ENCODE measurements around the gene SLC44A2.
"Not testable (repeated sequence)": the region's sequence is repeated elsewhere in the genome, so short reads cannot be mapped to it uniquely, and the experiment has no call there.

Gene SLC44A2

DNA sequence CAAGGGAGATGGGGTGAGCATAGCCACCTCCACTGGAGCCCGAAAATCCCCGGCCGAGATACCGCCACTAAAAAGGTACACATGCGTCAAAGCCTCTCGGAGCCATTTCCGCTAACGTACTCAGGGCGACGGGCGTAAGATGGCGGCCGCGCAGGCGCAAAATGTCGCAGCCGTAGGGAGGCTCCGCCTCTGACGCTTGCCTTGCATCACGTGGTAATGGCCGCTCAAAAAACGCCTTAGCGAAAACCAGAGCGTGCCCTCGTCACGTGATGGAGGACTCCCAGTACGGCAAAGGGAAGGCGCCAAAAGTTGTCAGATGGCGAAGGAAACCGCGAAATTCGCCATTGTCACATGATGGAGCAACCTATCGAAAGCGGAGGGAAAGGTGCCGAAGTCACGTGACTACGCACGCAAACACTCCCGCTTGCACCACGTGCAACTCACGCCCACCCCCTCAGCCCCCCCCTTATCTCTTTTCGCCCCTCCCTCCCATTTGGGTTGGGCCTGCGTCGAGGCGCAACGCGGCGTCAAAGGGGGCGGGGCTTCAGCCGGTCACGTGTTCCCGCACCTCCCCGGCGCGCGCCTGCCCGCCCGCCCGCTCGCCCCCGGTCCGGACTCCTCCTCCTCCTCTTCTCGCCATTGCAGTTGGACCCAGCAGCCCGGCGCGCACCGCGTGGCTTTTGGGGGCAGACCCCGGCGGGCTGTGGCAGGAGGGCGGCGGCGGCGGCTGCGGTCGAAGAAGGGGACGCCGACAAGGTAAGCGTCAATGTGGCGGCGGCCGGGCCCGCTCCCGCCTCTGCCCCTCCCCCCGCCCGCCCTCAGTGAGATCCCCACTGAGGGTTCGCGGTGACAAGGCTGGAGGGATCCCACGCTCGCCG lies 28.6 kb downstream of the SLC44A2 start, which contains the start of gene ILF3:
Gene ILF3 (plus strand): TSS at position 615 of the 878 bp plus-strand sequence. CDS start 16,260 bp downstream, outside the sequence.
- peak; percentile 100 for DNase-seq

DNA sequence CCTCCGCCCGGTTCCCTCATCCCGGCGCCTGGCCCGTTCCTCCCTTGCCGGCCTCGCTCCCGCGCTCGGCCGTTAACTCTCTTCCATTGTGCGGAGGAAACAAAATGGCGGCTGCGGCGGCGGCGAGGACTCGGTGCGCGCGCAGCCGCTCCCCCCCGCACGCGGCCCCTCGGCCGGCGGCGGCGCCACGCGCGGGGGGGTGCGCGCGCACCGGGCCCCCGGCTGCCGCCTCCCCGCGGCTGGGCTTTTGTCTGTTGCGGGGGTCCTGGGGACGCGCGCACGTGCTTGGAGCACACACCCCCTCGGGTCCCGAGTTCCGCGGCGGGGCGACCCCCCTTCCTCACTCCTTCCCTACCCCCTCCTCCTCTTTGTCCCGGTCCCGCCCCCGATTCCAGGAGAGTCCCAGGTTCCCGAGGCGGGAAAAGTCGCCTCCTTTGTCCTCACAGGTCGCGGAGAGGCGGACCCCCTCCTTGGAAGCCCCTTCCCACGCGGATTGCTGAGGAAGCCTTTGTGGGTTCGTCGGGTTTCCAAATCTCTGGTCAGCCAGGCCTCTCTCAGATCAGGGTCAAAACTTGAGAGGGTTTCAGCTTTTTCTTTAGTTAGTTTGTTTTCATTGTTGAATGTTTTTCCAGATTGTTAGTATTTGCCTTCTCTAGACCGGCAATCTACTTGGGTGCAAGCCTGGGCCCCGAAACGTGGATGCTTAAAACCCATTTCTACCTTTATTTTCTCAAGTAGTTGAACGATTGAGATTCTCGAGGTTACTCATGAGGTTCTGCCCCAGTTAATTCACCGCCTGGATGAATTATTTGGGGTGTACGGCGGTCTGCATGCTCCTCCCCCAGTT lies 29.5 kb downstream of the SLC44A2 start:
- peak; percentile 73 for DNase-seq

DNA sequence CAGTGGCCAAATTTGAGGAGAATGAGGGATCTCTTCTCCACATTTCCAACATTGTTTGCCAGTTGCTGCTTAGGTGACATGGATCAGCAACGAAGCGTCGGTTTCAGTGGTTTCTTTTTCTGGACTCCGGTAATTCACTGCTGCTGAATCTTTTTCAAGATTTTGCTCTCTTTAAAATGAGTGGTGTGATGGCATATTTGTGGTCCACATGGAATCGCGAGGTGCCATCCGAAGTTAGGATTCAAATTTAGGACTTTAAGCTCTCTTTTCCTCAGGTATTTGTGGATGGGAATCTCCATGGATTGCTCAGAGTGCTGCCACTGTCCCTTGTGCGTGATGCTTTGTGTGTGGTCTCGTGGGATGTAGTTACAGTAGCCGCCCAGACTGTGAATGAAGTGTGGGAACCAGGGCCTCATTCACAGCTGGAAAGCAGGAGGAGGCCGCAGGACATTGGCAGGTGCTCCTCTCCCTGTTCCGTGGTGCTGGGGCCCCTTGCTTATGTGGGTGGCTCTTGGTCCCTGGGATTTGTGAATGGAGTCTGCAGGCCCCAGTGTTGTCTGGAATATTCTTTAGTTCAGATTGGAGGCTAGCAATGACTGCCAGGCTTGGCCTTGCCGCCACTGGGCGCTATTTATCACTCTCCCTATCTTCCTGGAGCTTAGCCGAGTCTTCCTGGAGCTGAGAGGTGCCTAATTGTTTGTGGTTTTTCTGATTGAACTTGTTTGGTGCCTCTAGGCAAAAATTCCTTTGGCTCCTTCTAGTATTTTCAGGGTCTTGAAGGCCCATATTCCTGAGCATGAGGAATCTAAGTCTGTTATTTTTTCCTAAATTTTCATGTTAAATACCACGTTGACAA lies 30.3 kb downstream of the SLC44A2 start:
- DNase-seq, result no peak

DNA sequence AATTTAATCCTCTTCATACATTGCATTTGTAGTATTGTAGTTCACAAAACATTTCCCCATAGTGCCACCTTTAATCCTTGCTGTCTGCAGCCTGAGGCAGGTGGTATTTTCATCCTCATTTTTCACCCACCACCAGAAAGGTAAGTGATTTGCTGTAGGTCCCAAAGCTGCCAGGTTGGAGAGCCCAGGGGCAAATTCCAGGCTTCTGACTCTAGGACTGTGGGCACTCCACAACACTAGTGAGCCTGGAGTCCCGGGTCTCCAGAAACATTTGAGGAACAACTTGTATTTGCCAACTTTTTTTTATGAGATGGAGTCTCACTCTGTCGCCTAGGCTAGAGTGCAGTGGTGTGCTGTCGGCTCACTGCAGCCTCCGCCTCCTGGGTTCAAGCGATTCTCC lies 35.0 kb downstream of the SLC44A2 start:
- no peak for DNase-seq

DNA sequence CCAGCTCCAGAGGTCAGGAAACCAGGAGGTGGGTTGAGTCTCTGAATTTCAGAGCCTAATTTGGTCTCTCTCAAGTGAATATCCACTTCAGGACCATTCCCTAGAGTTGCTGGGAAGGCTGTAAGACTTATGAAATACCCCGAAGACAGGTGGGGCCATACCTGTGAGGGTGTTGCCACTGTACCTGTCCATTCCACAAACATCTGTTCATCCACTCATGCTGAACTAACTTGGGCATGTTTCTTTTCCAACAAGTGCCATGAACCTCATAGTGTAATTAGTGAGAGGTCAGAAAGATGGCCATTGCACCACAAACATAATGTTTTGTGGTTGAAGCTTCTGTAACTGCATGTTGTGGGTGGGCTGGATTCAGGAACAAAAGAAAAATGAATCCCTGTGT lies 36.6 kb downstream of the SLC44A2 start:
- no peak for DNase-seq

DNA sequence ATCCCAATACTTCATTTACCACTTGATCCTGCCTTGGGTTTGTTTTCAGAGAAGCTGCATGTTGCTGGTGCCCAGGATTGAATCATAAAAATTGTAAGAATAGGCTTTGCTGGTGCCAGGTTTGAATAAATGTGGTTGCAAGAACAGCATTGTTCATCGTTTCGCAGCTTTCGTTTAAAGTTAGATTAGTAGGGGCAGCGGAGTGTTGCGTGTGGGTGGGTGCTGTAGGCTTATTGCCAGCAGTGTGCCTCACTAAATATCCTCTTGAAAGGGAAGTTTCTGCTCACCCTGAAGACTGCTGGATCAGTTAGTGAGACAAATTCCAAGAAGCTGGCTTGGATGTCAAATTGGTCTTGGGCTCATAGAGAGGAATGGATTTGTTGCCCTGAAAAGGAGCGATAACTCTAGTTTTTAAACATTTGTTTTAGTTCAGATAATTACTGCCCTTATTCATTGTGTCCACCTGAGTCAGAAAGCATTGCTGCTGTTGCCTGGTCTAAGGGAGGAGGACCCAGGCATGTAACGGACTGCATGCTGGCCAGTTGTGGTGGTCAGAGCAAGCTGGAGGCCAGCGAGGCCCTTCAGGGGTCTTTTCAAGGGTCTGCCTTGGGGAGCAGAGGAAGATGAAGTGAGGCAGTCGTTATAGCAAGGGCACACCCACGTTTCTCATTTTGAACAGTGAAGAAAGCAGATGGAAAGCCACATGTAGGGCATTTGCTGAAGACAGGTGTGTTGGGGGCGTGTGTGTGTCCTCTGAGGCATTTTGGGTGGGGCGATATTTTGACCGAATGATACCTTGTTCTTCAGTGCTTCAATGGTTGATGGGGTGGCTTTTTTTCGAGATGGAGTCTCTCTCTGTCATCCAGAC lies 37.3 kb downstream of the SLC44A2 start:
- no peak for DNase-seq

DNA sequence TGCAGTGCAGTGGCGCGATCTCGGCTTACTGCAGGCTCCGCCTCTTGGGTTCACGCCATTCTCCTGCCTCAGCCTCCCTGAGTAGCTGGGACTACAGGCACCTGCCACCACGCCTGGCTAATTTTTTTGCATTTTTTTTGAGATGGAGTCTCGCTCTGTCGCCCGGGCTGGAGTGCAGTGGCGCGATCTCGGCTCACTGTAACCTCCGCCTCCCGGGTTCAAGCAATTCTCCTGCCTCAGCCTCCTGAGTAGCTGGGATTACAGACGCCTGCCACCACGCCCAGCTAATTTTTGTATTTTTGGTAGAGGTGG lies 37.9 kb downstream of the SLC44A2 start:
- DNase-seq, result not testable (repeated sequence)

DNA sequence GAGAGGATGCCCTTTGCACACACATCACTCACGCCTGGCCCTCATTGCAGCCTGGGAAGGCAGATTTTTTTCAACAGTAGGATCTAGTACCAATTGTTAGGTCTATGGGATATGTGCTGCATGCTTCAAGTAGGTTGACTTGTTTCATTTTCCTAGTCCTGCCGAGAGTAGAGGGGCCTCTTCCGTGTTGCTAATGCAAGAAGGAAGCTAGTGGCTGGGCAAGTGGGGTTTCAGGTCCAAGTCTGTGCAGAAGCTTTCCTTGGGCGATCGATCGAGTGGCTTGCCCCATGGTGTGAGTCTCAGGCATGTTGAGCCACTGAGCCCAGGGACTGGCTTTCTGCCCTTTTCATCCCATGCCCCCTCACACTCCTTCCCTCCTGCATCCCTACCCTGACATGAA lies 42.5 kb downstream of the SLC44A2 start:
- DNase-seq, result no peak

DNA sequence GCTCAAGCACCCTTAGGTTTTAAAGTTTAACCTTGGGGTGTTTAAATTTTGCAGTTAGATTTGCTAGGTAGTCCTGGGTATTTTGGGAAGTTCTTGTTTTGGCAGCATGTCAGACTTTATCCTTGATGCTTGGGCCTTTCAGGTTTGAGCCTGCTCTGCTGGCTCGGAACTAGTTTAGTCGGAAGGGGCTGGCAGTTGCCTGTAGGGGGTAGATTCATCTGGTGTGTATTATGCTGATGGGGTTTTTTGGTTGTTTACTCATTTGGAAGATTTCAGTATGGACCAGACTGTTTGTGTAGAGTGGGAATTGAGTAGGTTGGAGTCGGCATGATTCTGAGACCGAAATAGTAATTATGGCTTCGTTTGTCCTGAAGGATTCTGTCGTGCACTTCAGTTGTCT lies 43.9 kb downstream of the SLC44A2 start:
- no peak for DNase-seq

DNA sequence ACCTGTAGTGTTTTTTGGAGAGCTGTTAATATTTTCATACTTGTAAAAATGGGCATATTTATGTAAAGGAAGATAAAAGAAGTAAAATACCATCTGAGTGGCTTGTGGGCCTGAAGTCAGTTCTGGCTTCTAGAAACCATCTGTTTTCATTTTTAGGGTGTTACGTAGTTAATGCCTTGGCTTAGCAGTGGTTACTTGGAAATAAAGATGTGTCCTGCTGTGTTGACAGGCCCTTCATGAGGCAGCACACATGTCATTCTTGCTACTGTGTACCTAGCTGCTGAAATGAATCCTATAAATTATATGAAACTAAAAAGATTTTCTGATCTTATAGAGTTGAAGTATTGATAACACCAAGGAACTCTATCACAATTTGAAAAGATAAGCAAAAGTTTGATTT lies 44.8 kb downstream of the SLC44A2 start:
- DNase-seq, result no peak

DNA sequence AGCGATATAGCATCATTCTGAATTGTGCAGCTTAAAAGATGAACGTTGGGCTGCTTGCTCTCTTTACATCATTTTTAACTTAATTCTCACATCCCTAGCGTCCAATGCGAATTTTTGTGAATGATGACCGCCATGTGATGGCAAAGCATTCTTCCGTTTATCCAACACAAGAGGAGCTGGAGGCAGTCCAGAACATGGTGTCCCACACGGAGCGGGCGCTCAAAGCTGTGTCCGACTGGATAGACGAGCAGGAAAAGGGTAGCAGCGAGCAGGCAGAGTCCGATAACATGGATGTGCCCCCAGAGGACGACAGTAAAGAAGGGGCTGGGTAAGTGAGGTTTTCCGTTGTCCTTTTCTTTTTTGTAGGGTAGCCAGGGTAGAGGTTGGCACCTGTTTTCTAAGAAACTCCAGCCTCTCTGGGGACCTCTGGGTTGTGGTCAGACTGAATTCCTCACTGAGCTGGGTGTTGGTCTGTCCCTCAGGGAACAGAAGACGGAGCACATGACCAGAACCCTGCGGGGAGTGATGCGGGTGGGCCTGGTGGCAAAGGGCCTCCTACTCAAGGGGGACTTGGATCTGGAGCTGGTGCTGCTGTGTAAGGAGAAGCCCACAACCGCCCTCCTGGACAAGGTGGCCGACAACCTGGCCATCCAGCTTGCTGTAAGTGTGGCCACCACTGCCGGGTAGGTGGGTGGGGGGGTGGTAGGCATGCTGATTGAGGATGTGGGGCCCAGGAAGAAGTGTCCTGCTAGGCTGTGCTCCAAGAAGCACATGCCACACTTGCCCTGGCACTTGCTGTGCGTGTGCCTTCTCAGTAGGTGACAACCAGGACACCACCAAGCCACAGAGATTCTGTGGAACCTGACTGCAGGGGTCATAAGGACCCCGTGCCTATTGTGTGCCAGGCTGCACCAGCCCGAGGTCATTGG lies 45.8 kb downstream of the SLC44A2 start:
- DNase-seq, result no peak

DNA sequence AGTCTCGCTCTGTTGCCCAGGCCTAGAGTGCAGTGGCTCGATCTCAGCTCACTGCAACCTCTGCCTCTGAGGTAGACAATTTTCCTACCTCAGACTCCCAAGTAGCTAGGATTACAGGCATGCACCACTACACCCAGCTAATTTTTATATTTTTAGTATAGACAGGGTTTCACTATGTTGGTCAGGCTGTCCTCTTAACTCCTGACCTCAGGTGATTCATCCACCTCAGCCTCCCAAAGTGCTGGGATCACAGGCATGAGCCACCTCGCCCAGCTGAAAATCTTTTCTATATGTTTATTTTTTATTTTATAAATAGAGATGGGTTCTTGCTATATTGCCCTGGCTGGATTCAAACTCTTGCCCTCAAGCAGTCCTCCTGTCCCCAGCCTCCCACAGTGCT lies 46.6 kb downstream of the SLC44A2 start:
- DNase-seq, result not testable (repeated sequence)

DNA sequence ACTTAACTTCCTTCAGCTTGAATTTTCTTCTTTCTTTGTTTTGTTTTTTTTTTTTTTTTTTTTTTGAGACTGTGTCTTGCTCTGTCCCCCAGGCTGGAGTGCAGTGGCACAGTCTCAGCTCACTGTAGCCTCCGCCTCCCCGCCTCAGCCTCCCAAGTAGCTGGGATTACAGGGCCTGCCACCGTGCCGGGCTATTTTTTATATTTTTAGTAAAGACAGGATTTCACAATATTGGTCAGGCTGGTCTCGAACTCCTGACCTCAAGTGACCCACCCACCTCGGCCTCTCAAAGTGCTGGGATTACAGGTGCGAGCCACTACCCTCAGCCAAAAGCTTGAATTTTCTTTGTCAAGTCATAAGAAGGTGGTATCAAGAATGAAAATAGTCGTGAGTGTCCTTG lies 49.9 kb downstream of the SLC44A2 start:
- DNase-seq, result not testable (repeated sequence)

DNA sequence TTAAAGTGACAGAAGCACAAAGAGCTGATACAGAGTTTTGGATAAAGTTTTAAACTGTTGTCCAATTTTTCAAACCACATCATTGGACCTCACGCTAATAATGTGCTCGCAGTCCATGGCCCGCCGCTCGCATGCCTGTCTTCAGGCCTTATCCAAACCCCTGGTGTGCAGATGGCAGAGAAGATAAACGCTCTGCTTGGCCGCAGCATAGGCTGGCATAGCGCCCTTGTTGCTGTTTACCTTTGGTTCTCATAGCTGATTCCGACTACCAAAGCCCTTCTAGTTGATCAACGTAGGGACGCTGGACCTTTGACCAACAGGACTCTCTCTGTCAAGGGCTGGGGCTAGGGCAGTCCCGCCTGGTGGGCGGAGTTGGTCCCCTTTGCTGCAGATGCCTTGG lies 52.4 kb downstream of the SLC44A2 start:
- no peak for DNase-seq

DNA sequence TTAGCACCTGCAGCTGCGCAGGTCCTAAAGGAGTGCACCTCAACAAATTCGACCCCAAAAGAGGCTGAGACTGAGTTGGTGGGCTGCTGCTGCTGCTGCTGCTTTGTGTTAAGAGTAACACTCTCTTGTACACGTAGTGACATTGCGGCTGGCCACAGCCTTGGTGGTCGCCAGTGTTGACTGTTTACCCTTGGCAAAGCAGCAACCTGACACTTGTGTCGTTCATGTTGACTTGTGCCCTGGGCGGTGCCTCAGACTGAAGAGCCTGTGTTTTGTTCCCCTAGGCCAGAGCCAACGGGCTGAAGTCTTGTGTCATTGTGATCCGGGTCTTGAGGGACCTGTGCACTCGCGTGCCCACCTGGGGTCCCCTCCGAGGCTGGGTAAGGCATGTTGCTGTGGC lies 53.5 kb downstream of the SLC44A2 start:
- no peak for DNase-seq

DNA sequence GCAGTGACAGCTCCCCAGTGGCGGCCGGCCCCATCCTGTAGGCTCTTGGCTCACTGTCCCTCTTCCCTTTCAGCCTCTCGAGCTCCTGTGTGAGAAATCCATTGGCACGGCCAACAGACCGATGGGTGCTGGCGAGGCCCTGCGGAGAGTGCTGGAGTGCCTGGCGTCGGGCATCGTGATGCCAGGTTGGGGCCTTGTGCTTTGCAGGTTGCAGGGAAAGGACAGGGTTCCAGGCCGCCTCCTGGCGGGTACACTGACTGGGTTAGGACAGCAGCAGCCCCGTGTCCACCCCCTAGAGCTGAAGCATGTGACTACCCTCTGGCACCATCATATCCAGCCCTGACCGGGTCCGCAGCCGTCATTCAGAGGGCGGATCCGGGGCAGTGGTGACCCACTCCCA lies 54.4 kb downstream of the SLC44A2 start:
- no peak for DNase-seq

DNA sequence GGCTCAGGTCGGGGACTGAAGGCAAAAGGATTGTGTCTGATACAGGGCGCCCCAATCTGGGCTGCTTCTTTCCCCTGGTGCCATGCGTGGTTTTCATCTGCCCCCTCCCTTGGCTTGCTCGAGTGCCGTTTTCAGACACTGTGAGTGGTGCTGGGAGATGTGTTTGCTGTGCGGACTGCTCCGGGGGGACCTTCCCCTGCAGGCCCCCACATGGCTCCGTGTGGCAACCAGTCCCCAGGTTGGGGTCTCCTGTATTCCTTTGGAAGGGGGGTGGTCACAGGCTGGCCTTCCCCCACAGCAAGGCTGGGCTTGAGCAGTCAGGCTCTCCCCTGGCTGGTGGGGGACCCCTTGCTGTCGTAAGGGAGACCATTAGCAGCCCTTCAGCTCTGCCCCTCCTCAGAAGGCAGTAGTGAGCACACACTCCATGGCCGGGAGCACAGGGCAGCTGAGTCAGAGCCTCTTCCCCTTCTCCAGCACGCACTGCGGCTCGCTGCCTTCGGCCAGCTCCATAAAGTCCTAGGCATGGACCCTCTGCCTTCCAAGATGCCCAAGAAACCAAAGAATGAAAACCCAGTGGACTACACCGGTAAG lies 55.3 kb downstream of the SLC44A2 start:
- no peak for DNase-seq

DNA sequence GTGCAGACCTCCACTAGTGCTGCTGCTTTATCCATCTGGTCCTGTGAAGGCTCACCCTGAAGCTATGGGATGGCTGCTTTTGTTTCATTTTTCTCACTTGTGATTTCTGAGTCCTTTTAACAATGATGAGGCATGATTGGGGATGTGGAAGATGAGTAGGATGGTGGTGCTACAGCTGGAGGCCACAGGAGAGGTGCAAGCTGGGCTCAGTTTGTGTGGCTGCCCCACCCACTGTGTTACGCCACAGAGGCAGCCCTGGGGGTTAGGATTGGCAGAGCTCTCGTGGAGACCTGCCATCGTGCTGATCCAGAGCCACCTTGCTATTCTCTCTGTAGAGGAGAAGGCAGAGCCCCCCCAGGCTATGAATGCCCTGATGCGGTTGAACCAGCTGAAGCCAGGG lies 56.3 kb downstream of the SLC44A2 start:
- DNase-seq, result no peak

DNA sequence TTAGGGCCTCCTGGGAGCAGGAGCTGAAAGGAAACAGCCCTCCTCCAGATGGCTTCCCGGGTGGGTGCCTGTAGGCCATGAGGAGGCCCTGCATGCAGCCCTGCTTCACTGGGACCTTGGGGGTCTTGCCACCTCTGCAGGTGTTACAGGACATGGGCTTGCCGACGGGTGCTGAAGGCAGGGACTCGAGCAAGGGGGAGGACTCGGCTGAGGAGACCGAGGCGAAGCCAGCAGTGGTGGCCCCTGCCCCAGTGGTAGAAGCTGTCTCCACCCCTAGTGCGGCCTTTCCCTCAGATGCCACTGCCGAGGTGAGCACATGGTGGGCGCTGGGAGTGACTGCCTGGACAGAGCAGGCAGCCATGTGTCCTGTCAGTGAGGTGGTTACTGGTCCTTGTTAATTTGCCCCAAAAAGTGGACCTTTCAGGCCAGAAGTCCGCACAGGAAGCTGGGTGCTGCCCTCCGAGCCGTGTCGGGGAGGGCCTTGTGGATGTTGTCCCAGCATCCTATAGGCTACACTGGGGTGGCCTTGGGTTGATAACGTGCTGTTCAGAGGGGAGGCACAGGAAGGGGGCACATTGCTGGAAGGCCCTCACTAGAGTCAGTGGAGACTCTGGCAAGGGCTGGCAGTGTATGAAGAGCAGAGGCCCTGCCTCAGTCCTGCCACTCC lies 57.2 kb downstream of the SLC44A2 start:
- no peak for DNase-seq

DNA sequence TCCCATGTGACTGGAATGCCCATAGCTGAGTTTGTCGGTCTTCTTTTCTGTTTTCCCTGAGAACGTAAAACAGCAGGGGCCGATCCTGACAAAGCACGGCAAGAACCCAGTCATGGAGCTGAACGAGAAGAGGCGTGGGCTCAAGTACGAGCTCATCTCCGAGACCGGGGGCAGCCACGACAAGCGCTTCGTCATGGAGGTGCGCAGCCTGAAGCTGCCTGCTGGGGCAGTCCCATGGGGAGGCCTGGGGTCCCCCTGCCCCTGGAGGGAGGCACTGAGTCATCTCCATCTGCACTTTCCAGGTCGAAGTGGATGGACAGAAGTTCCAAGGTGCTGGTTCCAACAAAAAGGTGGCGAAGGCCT lies 57.7 kb downstream of the SLC44A2 start:
- DNase-seq, result no peak

Data from CD4-positive, alpha-beta T cell treated with Interleukin-21 for 1 hour (primary cell).